ENCODE measurements around the gene SMIM22. TPM values are rescaled to one million over a fixed set of nuclear protein-coding genes. Genes with fewer than 3 reads are reported as not detected.

SMIM22 gene
- total and polyA plus RNA-seq, 4 donors: 26.8 to 324 (median 97.0) TPM

DNA sequence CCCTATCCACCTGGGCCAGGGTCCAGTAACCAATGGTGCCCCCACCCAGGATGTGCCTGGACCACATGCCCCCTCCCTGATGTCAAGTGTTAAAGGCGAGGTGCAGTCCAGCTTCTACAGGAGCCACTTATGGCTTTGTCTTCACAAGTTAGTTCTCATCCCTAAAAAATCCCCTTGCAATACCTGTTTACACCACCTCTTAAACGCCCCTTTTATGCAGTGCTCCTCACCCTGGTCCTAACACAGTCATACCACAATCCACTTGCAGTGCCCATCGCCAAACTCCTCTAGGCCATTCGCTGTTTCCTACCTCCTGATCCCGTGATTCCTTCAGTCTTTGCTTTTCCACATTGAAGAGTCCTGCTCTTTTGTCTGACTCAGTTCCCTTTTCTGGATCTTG is 44.8 kb downstream of the SMIM22 start:
- 88 to 93% methylated on average over 5 of the region's 5 CpGs for WGBS, 2 donors

DNA sequence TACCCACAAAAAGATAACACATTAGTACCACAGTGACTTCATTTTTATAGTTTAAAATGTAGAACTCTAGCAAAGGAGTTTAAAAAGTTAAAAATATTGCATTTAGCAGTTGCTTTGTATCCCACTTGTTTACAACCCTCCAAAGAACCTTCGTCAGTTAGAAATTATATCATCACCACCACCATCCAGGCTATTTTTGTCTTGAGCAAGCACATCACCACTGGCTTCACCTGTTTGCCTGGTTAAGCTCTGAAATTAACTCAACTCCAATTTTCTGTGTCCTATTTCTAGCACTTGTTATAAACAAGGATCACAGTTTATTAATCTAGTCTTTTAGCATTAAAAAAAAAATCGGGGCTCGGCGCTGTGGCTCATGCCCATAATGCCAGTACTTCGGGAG is 45.8 kb downstream of the SMIM22 start:
- Histone ChIP-seq H3K9me3 (ENCODE audit: control insufficient read depth in 4 of 4, insufficient read depth in 3 of 4, low read length in 3 of 4) (no peaks in the 10 kb centered on the region), H3K36me3 (ENCODE audit: control insufficient read depth in 4 of 4, insufficient read depth in 4 of 4, low read length in 4 of 4) (peaks cover 23 to 54% (median 42%) of the 10 kb centered on the region in 4 donors), H3K27ac (ENCODE audit: low read depth in 1 of 2, low read length in 1 of 2) (no peak overlapping the region), H3K4me1 (ENCODE audit: control insufficient read depth in 5 of 5, insufficient read depth in 5 of 5, low read length in 5 of 5) (peaks cover 0 to 12% (median 6%) of the 10 kb centered on the region in 5 donors), H3K27me3 (ENCODE audit: control insufficient read depth in 3 of 3, insufficient read depth in 3 of 3, low read length in 2 of 3) (no peaks in the 10 kb centered on the region), H3K4me3 (no peak overlapping the region), H3K9ac (ENCODE audit: insufficient read depth in 1 of 2, low read length in 2 of 2) (no peak overlapping the region)
- DNase-seq: no peak
- no peak for ATAC-seq (ENCODE audit: insufficient read depth, low FRiP score)
- TF ChIP-seq, protein P1, sequence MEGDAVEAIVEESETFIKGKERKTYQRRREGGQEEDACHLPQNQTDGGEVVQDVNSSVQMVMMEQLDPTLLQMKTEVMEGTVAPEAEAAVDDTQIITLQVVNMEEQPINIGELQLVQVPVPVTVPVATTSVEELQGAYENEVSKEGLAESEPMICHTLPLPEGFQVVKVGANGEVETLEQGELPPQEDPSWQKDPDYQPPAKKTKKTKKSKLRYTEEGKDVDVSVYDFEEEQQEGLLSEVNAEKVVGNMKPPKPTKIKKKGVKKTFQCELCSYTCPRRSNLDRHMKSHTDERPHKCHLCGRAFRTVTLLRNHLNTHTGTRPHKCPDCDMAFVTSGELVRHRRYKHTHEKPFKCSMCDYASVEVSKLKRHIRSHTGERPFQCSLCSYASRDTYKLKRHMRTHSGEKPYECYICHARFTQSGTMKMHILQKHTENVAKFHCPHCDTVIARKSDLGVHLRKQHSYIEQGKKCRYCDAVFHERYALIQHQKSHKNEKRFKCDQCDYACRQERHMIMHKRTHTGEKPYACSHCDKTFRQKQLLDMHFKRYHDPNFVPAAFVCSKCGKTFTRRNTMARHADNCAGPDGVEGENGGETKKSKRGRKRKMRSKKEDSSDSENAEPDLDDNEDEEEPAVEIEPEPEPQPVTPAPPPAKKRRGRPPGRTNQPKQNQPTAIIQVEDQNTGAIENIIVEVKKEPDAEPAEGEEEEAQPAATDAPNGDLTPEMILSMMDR (IDR thresholded peaks at IDR 0.05; ENCODE audit: control extremely low read depth, extremely low read depth): no peak
- WGBS, 2 donors: 77 to 78% methylated on average over 5 of the region's 5 CpGs

More for the DNA sequence above, 44.8 kb downstream of the SMIM22 start:
- ATAC-seq (ENCODE audit: insufficient read depth, low FRiP score): no peak
- H3K27ac ChIP-seq (ENCODE audit: low read depth in 1 of 2, low read length in 1 of 2): no peak overlapping the region
- no peak for DNase-seq
- no peaks in the 10 kb centered on the region for H3K27me3 ChIP-seq (ENCODE audit: control insufficient read depth in 3 of 3, insufficient read depth in 3 of 3, low read length in 2 of 3)
- H3K36me3 ChIP-seq (ENCODE audit: control insufficient read depth in 4 of 4, insufficient read depth in 4 of 4, low read length in 4 of 4): peaks cover 23 to 49% (median 44%) of the 10 kb centered on the region in 4 donors
- no peak overlapping the region for H3K4me3 ChIP-seq
- no peak overlapping the region for H3K9ac ChIP-seq (ENCODE audit: insufficient read depth in 1 of 2, low read length in 2 of 2)
- H3K9me3 ChIP-seq (ENCODE audit: control insufficient read depth in 4 of 4, insufficient read depth in 3 of 4, low read length in 3 of 4): no peaks in the 10 kb centered on the region
- TF ChIP-seq, protein P1 (IDR thresholded peaks at IDR 0.05; ENCODE audit: control extremely low read depth, extremely low read depth): no peak
- H3K4me1 ChIP-seq (ENCODE audit: control insufficient read depth in 5 of 5, insufficient read depth in 5 of 5, low read length in 5 of 5): peaks cover 0 to 5% (median 0%) of the 10 kb centered on the region in 5 donors

Small RNA genes within 50 kb of the gene (small RNA-seq; reads per million reads assigned to genes)
- gene RF00017 (ENCODE audit: low replicate concordance): not detected

Other genes with a start within 250 kb of the SMIM22 start
- under 1 TPM; 0.28 to 0.37 TPM for gene C16orf96, start 239.0 kb upstream of the SMIM22 start, total RNA-seq
- under 1 TPM; 0.03 to 0.04 TPM for gene C16orf96, start 239.0 kb upstream of the SMIM22 start, polyA plus RNA-seq
- gene UBALD1, start 180.5 kb upstream of the SMIM22 start, total RNA-seq: 10 to 100 TPM in 1 of 2 donors, 1 to 10 TPM in 1; 6.6 to 38.5 TPM
- gene UBALD1, start 180.5 kb upstream of the SMIM22 start, polyA plus RNA-seq: 10 to 100 TPM; 20.2 to 43.2 TPM
- gene MGRN1, start 170.5 kb upstream of the SMIM22 start, total RNA-seq: 100 to 1,000 TPM in 1 of 2 donors, 10 to 100 TPM in 1; 55.7 to 112 TPM
- gene MGRN1, start 170.5 kb upstream of the SMIM22 start, polyA plus RNA-seq: 10 to 100 TPM; 29.5 to 38.2 TPM
- 10 to 100 TPM; 34.7 to 41.3 TPM for gene NUDT16L1, start 101.8 kb upstream of the SMIM22 start, total RNA-seq
- 10 to 100 TPM; 27.8 to 29.8 TPM for gene NUDT16L1, start 101.8 kb upstream of the SMIM22 start, polyA plus RNA-seq
- gene ANKS3, start 61.1 kb upstream of the SMIM22 start, total RNA-seq: 10 to 100 TPM; 23.5 to 25.3 TPM
- 10 to 100 TPM; 12.6 to 26.3 TPM for gene ANKS3, start 61.1 kb upstream of the SMIM22 start, polyA plus RNA-seq
- gene DNAAF8, start 60.8 kb upstream of the SMIM22 start, total RNA-seq: 10 to 100 TPM in 1 of 2 donors, 1 to 10 TPM in 1; 5.1 to 11.3 TPM
- gene DNAAF8, start 60.8 kb upstream of the SMIM22 start, polyA plus RNA-seq: 1 to 10 TPM; 4.3 to 4.9 TPM
- gene ZNF500, start 28.2 kb upstream of the SMIM22 start, total RNA-seq: 10 to 100 TPM; 13.7 to 14.6 TPM
- gene ZNF500, start 28.2 kb upstream of the SMIM22 start, polyA plus RNA-seq: 10 to 100 TPM in 1 of 2 donors, 1 to 10 TPM in 1; 7.5 to 10.7 TPM
- not detected for gene SEPTIN12, start 7.0 kb upstream of the SMIM22 start, total RNA-seq
- gene SEPTIN12, start 7.0 kb upstream of the SMIM22 start, polyA plus RNA-seq: not detected
- 10 to 100 TPM; 14.6 to 37.1 TPM for gene ROGDI, start 7.3 kb downstream of the SMIM22 start, total RNA-seq
- gene ROGDI, start 7.3 kb downstream of the SMIM22 start, polyA plus RNA-seq: 10 to 100 TPM; 28.4 to 32.6 TPM
- gene GLYR1, start 51.9 kb downstream of the SMIM22 start, total RNA-seq: 10 to 100 TPM; 85.4 to 88.1 TPM
- 10 to 100 TPM; 36.2 to 55.0 TPM for gene GLYR1, start 51.9 kb downstream of the SMIM22 start, polyA plus RNA-seq
- gene UBN1, start 52.1 kb downstream of the SMIM22 start, total RNA-seq: 10 to 100 TPM; 23.4 to 37.8 TPM
- 10 to 100 TPM; 13.3 to 16.4 TPM for gene UBN1, start 52.1 kb downstream of the SMIM22 start, polyA plus RNA-seq
- 10 to 100 TPM; 78.5 to 89.0 TPM for gene PPL, start 141.8 kb downstream of the SMIM22 start, total RNA-seq
- gene PPL, start 141.8 kb downstream of the SMIM22 start, polyA plus RNA-seq: 10 to 100 TPM; 19.9 to 27.0 TPM
- under 1 TPM; 0.43 to 0.98 TPM for gene SEC14L5, start 163.0 kb downstream of the SMIM22 start, total RNA-seq
- gene SEC14L5, start 163.0 kb downstream of the SMIM22 start, polyA plus RNA-seq: under 1 TPM; 0.10 to 0.13 TPM
- gene NAGPA, start 238.6 kb downstream of the SMIM22 start, total RNA-seq: 10 to 100 TPM in 1 of 2 donors, 1 to 10 TPM in 1; 7.8 to 17.1 TPM
- gene NAGPA, start 238.6 kb downstream of the SMIM22 start, polyA plus RNA-seq: 10 to 100 TPM in 1 of 2 donors, 1 to 10 TPM in 1; 7.9 to 20.3 TPM

Measured in lung (tissue), 13 donors.